Transverse colon (tissue), 4 donors: ENCODE measurements around the gene SIK1.
"Not testable (repeated sequence)": the region's sequence is repeated elsewhere in the genome, so short reads cannot be mapped to it uniquely, and the experiment has no call there.

Source experiments
- EP300 ChIP-seq: sonication (generic); formaldehyde crosslinking; IDR thresholded peaks from one replicate; pipeline ENCODE4 v1.6.1; 2017; ENCODE audit warnings: antibody characterized with exemption, low read depth
- POLR2AphosphoS5 ChIP-seq, 3 donors: sonication (generic); formaldehyde crosslinking; IDR thresholded peaks; one replicate each; pipeline ENCODE4 v1.6.1; 2016; ENCODE audit warnings: antibody characterized with exemption in 3 of 3
- TF ChIP-seq, protein P1 (sequence below), 5 experiments: fragments of 200-600 bp in 3 of 5; fragments of 450-650 bp in 2 of 5; sonication (generic) in 3 of 5; IDR thresholded peaks; 1 replicate in 2 of 5; 2 replicates in 3 of 5; pipeline ENCODE4 v1.5.1; 2016 to 2017; ENCODE audit warnings: antibody characterized with exemption in 5 of 5, inconsistent platforms in 3 of 5, mild to moderate bottlenecking in 2 of 5, moderate library complexity in 1 of 5

DNA sequence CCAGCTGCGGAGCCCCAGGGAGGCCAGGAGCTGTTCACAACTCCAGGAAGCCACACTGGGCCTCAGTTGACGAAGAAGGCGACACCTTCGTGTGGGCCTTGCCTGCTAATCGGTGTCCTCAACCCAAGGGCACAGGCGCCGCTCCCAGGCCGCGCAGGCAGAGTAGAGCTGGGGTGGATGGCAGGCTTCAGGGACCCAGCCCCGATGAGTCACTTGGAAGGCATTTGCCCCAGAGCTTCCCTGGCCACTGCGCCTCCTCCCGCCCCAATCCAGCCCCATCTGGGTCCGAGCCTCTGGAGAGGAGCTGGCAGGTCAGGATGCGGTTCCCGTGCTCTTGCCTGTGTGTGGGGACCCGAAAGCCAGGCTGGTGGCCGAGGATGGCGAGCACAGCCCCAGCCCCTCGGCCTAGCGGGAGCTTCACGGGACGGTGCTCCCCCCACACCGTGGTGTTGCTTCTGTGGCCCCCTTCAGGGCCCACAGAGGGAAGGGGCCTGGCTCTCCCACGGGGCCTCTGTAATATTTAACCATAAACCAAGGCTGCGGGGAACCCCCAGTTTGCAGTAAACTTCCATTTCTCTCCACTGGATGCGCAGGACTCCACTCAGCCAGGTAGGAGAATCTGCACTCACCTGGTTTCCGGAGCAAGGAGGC, 30.0 kb downstream of the SIK1 start:
- not testable (repeated sequence) for TF ChIP-seq EP300; POLR2AphosphoS5 (IDR thresholded peaks at IDR 0.05)
- TF ChIP-seq, protein P1, sequence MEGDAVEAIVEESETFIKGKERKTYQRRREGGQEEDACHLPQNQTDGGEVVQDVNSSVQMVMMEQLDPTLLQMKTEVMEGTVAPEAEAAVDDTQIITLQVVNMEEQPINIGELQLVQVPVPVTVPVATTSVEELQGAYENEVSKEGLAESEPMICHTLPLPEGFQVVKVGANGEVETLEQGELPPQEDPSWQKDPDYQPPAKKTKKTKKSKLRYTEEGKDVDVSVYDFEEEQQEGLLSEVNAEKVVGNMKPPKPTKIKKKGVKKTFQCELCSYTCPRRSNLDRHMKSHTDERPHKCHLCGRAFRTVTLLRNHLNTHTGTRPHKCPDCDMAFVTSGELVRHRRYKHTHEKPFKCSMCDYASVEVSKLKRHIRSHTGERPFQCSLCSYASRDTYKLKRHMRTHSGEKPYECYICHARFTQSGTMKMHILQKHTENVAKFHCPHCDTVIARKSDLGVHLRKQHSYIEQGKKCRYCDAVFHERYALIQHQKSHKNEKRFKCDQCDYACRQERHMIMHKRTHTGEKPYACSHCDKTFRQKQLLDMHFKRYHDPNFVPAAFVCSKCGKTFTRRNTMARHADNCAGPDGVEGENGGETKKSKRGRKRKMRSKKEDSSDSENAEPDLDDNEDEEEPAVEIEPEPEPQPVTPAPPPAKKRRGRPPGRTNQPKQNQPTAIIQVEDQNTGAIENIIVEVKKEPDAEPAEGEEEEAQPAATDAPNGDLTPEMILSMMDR (IDR thresholded peaks at IDR 0.05): not testable (repeated sequence)
